ENCODE results near the gene ABHD2.
"Not testable (repeated sequence)": the region's sequence is repeated elsewhere in the genome, so short reads cannot be mapped to it uniquely, and the experiment has no call there.

ABHD2 gene, protein sequence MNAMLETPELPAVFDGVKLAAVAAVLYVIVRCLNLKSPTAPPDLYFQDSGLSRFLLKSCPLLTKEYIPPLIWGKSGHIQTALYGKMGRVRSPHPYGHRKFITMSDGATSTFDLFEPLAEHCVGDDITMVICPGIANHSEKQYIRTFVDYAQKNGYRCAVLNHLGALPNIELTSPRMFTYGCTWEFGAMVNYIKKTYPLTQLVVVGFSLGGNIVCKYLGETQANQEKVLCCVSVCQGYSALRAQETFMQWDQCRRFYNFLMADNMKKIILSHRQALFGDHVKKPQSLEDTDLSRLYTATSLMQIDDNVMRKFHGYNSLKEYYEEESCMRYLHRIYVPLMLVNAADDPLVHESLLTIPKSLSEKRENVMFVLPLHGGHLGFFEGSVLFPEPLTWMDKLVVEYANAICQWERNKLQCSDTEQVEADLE

DNA sequence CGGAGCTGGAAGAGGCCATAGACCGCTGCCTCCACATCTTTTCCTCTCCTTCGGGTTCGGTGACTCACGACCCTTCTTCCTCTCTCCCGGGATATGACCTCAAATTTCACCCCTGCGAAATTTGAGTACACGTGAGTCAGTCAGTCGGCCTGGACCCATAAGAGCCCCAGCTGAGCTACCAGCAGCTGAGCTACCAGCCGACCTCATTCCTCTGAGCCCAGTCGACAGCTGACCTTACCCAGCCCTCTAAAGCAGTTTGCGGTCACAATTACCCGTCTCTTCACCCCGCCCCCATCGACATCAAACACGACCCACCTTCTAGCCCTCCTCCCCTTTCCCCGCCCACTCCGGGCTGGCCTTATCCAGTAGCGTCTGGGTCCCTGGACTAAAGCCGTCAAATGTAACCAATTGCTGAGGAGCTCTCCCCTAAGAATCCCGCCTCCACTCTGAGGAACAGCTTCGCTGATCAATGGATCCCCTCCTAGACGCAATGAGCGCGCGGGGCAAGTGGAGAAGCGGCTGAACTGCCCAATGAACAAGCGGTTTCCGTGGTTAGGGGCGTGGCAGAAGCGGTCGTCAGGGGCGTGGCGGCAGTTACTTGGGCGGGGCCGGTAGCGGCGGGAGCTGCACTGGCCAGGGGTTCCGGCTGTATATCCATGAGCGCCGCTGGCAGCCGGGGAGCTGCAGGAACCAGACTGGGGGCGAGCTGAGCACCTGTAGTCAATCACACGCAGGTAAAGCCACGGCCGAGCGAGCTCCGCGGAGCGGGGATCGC lies at the start of gene ABHD2:
TSS of gene ABHD2 (plus strand) at position 627 of the 775 bp plus-strand sequence. CDS start 27,872 bp downstream, outside the sequence.
- DNase-seq = peak; percentile 99

DNA sequence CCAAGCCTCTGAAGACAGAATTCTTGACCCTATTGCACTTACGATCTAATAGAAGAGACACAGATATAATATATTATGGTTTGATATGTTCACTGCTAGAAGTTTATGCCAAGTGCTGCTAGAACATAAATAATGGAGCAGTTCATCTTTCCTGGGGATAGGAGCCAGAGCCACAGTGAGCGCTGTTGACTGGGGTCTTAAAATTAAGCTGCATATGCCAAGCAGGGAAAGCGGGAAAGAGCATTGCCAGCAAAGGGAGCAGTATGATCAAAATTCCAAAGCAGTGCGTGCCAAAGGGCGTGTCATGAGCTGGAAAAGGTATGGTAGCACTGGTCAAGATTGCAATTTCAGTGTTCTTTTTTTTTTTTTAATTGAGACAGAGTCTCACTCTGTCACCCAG lies 49.1 kb upstream of the ABHD2 start:
- no peak for DNase-seq

DNA sequence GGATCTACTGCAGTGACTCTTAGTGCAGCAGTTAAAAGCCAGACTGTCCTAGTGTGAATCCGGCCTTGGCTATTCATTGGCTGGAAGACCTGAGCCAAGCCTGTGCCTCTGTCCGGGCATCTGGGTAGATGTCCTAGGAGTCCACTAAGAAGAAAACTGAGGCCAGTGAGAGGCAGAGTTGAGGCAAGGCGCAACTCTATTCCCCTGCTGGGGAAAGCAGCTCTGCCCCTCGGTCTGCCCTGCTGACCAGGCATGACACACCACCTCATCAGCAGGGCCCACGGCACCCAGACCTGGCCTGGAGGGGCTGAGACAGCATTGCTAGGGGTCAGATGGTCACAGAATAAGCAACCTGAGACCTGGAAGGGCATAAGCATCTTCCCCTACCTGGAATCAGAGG lies 46.7 kb upstream of the ABHD2 start:
- no peak for DNase-seq

DNA sequence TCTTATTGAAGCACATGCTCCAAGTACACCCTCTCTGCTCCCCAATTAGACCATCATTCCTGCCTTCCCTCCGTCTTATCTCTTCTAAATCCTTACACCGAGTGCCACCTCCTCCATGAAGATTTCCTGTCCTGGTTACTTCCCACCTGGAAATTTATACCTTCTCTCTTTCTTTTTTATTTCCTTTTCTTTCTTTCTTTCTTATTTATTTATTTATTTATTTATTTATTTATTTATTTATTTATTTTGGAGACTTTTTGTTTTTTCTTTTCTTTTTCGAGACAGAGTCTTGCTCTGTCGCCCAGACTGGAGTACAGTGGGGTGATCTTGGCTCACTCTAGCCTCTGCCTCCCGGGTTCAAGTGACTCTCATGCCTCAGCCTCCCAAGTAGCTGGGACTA lies 45.9 kb upstream of the ABHD2 start:
- no peak for DNase-seq

DNA sequence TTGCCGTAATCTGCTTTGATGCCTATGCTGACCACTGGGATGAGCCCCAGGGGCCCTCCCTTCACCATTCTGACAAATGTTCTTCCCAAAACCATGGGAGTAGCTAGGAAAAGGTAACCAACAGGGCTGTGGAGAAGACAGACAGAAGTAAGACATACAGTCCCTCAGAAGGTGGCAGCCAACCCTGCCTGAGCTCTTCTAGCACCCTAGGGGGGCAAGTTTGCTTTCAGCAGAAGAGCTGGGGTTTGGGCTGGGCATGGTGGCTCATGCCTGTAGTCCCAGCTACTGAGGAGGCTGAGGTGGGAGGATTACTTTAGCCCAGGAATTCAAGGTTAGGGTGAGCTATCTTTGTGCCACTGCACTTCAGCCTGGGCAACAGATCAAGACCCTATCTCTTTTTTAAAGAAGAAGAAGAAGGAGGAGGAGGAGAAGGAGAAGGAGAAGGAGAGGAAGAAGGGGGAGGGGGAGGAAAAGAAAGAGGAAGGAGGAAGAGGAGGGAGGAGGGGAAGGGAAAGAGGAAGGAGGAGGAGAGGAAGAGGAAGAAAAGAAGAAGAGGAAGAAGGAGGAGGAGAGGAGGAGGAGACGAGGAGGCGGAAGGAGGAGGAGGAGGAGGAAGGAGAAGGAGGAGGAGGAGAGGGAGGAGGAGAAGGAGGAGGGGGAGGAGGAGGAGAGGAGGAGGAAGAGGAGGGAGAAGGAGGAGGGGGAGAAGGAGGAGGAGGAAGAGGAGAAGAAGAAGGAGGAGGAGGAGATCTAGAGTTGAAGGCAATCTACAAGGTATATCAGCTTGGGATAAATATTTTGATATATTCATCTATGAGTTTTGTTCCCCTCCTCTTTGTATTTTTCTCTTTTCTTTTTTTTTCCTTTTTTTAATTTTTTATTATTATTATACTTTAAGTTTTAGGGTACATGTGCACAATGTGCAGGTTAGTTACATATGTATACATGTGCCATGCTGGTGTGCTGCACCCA lies 44.9 kb upstream of the ABHD2 start:
- no peak for DNase-seq

DNA sequence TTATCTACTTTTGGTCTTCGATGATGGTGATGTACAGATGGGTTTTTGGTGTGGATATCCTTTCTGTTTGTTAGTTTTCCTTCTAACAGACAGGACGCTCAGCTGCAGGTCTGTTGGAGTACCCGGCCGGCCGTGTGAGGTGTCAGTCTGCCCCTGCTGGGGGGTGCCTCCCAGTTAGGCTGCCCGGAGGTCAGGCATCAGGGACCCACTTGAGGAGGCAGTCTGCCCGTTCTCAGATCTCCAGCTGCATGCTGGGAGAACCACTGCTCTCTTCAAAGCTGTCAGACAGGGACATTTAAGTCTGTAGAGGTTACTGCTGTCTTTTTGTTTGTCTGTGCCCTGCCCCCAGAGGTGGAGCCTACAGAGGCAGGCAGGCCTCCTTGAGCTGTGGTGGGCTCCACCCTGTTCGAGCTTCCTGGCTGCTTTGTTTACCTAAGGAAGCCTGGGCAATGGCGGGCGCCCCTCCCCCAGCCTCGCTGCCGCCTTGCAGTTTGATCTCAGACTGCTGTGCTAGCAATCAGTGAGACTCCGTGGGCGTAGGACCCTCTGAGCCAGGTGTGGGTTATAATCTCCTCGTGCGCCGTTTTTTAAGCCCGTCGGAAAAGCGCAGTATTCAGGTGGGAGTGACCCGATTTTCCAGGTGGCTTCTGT lies 39.1 kb upstream of the ABHD2 start:
- DNase-seq = not testable (repeated sequence)

DNA sequence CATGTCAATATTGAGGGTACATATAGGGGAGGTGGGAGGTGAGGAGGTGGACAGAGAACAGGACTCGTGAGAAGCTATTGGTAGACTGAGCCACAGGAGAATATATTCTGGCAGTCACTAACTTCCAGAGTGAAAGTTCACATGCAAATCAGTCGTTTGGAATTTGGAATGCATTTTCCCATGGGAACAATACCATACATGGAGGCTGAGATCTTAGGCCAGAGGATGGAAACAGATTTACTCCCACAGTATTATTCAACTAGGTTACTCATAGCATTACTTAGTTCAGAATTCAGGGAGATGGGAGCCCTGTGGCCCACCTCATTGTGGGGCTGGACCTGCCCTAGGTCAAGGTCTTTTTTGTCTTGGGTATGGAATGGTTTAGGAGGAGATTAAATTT lies 36.4 kb upstream of the ABHD2 start:
- DNase-seq = no peak

DNA sequence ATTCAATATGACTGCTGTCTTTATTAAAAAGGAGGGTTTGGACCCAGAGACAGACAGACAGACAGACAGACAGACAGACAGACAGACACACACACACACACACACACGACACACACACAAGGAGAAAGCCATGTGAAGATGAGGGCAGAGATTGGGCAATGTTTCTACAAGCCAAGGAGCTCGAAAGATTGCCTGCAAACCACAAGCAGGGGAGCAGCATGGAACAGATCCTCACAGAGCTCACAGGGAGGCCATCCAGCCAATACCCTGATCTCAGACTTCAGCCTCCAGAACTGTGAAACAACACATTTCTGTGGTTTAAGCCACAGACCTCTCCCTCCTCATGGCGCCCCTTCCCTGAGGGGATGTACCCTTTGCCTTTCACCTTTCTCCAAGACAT lies 35.8 kb upstream of the ABHD2 start:
- DNase-seq = no peak

DNA sequence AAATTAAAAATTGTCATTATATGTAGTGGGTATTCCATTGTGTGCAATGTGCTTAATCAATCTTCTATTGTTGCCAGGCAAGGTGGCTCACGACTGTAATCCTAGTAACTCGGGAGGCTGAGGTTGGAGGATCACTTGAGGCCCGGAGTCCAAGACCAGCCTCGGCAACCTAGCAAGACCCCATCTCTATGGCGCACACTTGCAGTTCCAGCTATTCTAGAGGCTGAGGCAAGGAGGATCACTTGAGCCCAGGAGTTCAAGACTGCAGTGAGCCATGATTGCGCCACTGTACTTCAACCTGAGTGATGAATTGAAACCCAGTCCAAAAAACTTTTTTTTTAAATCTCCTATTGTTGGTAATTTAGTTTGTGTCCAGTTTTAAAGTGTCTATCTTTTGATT lies 33.4 kb upstream of the ABHD2 start:
- no peak for DNase-seq

DNA sequence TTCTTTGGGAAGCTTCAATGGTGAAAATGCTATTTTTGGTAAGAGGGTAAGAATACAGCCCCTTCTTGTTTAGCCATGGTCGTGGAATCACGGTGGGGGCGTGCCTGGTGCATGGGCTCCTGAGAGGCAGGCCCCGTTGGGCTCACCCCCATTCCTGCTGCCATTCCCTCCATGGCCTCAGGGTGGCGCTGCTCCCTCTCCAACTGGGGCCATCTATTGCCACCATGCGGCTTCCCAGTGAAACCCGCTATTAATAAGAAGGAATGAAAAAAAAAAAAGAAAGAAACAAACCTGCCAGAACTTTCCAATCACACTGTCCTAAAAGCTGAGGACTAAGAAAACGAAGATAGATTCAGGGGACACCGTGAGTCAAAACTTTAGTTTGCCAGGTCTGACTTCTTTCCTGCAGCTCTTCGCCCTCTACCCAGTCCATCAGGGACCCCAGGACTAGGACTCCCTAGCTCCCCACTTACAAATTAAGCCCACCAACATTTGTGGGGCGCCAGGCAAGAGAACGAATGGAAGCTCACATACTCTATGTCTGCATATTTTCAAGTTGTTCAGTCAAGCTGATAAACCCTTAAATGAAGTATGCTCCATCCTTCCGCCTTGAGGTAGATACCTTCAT lies 30.6 kb upstream of the ABHD2 start:
- DNase-seq = peak; percentile 88

DNA sequence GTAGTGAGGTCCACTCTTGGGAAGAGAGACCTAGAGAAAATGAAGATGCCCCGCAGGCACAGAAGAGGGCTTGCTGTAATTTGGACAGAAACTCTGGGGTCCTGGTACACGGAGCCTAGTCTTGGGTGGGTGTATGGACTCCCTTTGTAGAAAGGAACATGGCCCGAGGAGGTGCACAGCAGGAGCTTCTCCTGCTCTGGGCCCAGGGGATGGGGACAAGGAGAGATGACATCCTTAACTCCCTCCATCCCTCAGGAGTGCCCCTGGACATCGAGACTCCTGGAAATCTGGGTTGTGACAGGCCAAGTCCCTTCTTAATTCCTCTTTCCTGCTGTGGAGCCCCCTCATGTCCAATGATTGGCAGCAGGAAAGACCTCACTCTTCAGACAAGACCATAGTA lies 29.9 kb upstream of the ABHD2 start:
- no peak for DNase-seq

DNA sequence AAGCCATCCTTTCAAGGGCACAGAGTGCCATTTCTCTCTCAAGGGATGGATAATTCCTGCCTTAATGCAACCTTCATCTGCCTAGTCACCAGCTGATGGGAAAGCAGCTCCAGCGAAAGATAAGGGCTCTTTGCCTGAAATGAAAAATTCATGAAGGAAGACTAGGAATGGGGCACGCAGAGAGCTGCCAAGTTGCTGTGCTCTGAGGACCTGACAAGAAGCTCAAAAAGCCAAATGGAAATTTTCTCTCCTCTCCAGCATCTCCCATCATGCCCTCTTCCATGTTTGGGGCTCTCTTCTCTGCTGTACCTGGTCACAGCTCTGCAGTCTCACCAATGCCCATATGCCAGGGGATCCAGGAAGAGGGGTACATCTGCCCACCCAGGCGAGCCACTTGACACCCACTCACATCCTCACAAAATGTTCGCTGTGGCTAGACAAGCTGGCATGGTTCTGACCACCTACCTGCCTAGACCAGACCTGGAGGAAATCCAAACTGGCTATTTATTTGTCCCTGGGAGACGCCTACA lies 29.3 kb upstream of the ABHD2 start:
- no peak for DNase-seq

DNA sequence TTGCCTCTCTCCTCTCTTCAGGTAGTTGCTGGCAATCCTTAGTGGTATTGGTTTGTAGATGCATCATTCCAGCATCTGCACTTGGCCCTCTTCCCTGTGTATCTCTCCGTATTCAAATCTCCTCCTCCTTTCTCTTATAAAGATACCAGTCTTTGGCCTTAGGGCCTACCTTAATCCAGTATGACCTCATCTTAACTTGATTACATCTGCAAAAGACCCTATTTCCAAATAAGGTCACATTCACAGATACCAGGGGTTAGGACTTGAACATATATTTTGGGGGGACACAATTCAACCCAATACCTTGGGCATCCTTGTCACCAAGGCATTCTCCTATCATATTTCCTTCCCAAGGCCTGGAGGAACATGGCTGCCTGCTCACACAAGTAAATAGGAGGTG lies 22.0 kb upstream of the ABHD2 start:
- DNase-seq = no peak

DNA sequence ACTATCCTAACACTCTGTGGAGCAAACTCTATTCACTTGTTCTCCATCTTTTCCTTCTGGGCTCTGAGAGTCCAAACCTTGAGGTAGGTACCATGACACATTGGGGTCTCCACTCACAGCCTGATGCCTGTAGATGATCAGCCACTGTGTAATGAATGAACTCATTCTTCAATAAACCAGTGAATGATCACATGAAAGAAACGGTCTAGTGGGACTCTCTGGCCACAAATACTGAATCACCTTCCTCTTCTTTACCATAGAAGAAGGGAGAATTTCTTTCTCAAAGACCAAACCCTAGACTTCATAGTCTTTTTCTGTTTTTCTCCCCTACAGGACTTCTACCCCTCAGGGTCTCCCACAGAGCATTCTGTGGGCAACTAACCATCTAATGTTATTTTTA lies 20.5 kb upstream of the ABHD2 start:
- DNase-seq = no peak

DNA sequence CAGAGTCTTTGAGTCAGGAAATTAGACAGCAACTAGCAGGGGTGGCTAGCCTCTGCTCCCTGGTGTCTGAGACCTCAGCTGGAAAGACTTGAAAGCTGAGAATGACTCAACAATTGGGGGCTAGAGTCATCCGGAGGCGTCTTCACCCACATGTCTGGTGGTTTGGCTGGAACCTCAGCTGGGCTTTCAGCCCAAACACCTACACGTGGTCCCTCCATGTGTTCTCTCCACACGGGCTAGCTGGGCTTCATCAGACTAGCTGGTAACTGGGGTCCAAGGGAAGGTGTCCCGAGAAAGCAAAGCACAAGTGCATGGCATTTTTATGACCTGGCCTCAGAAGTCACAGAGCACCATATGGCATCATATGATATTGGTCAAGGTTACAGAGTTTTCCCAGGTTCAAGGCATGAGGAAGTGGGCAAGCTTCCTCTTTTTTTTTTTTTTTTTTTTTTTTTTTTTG lies 19.9 kb upstream of the ABHD2 start:
- peak; percentile 66 for DNase-seq

DNA sequence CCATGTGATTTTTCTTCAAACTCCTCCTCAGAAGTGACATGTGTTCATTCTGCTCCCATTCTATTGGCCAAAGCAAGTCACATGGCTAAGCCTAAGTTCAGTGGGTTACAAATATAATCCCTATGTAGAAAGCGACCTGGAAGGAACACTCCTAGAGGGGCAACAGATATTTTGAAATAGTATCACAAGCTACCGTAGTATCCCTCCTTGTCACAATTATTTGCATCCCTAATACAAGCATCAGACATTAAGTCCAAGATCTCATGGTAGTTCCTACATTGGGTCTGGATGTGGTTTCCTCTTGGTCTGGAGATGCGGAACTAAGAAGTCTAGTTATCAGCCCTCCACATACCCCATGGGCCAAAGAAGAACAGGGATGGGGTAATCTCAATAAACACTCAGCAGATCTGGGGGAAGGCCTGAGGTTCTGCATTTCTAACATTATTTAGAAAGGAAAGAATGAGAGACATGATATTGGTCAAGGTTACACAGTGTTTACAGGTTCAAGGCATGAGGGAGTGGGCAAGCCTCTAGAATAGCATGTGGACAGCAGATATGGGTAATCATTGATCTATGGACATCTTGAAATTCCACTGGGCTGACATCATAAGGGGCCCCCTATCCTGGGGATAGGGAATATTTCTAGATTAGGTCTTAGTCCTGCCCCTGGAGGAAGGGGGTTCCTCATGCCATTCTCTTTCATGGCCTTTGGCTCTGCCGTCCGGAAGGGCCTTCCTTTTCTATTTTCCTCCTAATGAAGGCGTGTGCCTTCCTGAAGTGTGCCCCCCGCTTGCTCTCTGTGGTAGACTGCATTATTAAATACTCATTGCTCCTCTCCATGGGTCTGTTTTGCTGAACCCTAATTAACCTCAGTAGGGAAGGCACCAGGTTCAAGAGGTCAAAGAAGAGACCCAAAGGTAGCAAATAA lies 17.8 kb upstream of the ABHD2 start:
- no peak for DNase-seq

DNA sequence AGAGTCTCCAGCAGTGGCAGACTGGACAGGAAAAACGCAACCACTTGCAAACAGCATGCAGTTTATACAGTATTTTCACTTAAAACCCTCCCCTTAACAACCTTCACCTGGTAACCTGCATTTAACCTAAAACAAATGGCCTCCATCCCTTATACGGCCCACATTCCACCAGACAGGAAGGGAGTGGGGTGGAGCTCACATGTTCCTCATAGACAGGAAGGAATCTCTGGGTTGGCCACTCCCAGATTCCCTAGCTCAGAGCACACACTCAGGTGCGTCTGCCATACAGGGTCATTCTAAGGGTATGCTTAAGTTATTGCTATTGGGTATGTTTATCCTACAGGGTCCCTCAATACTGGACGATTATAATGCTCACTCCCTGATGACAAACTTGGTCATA lies 16.8 kb upstream of the ABHD2 start:
- no peak for DNase-seq

DNA sequence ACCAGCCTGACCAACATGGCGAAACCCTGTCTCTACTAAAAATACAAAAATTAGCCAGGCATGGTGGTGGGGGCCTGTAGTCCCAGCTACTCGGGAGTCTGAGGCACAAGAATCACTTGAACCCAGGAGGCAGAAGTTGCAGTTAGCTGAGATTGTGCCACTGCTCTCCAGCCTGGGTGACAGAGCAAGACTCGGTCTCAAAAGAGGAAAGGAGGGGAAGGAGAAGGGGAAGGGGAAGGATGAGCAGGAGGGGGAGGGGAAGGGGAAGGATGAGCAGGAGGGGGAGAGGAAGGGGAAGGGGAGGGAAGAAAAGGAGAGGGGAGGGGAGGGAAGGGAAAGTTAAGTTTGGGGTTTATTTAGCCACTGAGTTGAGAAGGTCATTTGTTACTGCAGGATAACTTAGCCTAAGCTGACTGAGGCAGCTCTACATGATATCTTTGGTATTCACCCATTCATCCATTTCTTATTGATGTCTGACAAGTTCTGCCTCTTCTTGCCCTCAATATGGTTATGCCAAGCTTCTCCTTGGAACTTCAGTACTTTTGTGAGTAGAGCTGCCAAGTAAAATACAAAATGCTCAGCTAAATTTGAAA lies 15.9 kb upstream of the ABHD2 start:
- DNase-seq = no peak

DNA sequence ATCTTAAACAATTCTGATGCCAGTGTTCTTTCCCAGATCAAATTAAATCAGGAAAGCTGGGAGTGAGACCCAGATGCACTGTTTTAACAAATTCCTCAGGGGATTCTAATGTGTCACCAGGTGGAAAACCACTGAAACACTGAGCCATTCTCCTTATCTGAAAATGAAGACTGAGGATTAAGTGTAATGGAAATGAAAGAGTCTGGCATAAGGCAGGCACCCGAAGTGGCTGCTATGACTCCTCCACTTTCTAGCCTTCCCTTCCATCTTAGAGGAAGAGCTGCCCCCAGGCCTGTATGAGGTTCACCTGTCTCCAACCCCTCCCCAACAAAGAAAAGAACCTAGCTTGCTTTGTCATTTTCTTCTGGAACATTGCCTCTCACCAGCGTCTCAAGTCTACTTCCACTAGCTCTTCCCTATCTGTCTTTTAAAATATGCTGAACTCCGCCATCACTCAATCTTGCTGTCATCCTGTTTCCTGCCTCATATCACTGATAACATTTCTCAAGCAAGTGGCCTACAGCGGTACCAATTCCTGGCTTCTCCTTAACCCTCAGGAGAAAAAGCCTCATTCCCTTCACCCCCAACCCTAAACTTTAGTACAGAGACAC lies 13.7 kb upstream of the ABHD2 start:
- no peak for DNase-seq
